SIG-M5 treated with dmso at 0.1 percent for 504 hours (cell line): ENCODE data around the gene TMA16.

Experiments used
- DNase-seq: peaks from one replicate; lab custom pipeline; 2025; ENCODE audit not compliant: unreplicated experiment; lab: John Stamatoyannopoulos, UW

The TMA16 gene

GRCh38 chr4:163558539-163559044, 64.1 kb downstream of the TMA16 start:
- peak; percentile 77 for DNase-seq

- no peak for DNase-seq
Observed at GRCh38 chr4:163562496-163562895, 68.0 kb downstream of the TMA16 start.

GRCh38 chr4:163563592-163563991, 69.1 kb downstream of the TMA16 start:
- DNase-seq, result no peak

GRCh38 chr4:163564221-163564720, 69.8 kb downstream of the TMA16 start:
- DNase-seq, result no peak

- DNase-seq, result no peak
Observed at GRCh38 chr4:163565226-163566135, 71.0 kb downstream of the TMA16 start.

- no peak for DNase-seq
Observed at GRCh38 chr4:163566257-163566796, 71.8 kb downstream of the TMA16 start.

- no peak for DNase-seq
Observed at GRCh38 chr4:163568843-163569242, 74.4 kb downstream of the TMA16 start.
